ENCODE data around the gene LPCAT4.

DNA sequence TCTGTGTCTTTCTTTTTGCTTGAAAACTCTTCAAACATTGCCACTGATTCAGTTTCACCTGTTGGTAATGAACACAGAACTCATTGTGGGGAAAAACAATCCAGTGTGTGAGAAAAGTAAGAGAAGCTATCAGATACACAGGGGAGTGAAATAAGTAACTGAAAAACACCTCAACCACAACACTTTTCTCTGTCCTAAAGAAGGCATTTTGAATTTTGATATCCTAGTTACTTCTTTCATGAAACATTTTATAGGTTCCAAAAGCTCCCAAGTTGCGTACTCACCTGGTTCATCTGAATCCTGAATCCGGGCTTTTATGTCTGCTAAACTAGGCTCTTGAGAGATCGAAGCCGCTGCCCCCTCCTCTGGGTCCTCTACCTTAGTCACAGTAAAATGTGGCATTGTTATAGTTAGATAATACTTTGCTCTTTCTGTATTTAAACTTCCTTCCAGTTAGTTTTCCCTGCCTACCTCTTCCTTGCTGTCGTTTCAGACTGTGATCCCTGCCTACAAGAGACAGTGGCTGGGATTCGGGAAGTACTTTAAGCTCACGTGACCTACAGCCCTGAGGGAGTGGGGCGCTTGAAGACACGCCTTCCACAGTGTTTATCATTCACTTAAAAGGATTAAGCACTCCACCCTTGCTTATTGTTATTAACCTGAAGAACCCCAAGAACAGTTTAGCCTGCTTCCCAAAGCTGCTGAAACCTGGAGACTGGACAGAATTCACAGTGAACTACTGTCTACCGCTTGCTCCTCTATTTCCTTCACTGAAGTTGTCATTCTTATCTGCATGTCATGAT lies 48.5 kb downstream of the LPCAT4 start:
- TF ChIP-seq CTCF (IDR thresholded peaks at IDR 0.05; ENCODE audit: insufficient read depth, low read length) (no peak), POLR2AphosphoS5 (IDR thresholded peaks at IDR 0.05; ENCODE audit: low read depth) (no peak)
